CD4-positive, alpha-beta T cell treated with Interleukin-17A for 1 hour (primary cell): Measurements from ENCODE around the gene ARHGEF1.

Experiments
- DNase-seq: peaks from one replicate; pipeline ENCODE4 v3.0.0-alpha.2; 2020

ARHGEF1 gene

GRCh38 chr19:41920882-41921576 is 38.0 kb downstream of the ARHGEF1 start:
- no peak for DNase-seq

- DNase-seq: no peak
Observed at GRCh38 chr19:41921577-41922576, 38.9 kb downstream of the ARHGEF1 start.

GRCh38 chr19:41922585-41922984 is 39.6 kb downstream of the ARHGEF1 start:
- DNase-seq: no peak

- no peak for DNase-seq
Observed at GRCh38 chr19:41923045-41923788, 40.2 kb downstream of the ARHGEF1 start.

GRCh38 chr19:41924151-41925145 is 41.5 kb downstream of the ARHGEF1 start:
- DNase-seq: no peak

GRCh38 chr19:41925208-41926003 is 42.4 kb downstream of the ARHGEF1 start:
- DNase-seq: no peak

- DNase-seq: no peak
Observed at GRCh38 chr19:41926028-41926762, 43.2 kb downstream of the ARHGEF1 start.

- no peak for DNase-seq
Observed at GRCh38 chr19:41926763-41927496, 43.9 kb downstream of the ARHGEF1 start.

- peak; percentile 49 for DNase-seq
Observed at GRCh38 chr19:41927497-41928192, 44.7 kb downstream of the ARHGEF1 start.

- no peak for DNase-seq
Observed at GRCh38 chr19:41928221-41928683, 45.3 kb downstream of the ARHGEF1 start, which contains the start of gene ERFL. Gene ERFL, minus strand, starts transcription at chr19:41928449. Its CDS starts 15,530 bp downstream, at chr19:41912919.

- peak; percentile 58 for DNase-seq
Observed at GRCh38 chr19:41928754-41929535, 46.0 kb downstream of the ARHGEF1 start.

GRCh38 chr19:41929536-41930071 is 46.6 kb downstream of the ARHGEF1 start:
- DNase-seq: no peak

- DNase-seq: no peak
Observed at GRCh38 chr19:41930322-41930722, 47.3 kb downstream of the ARHGEF1 start.

- no peak for DNase-seq
Observed at GRCh38 chr19:41930926-41931592, 48.1 kb downstream of the ARHGEF1 start.

GRCh38 chr19:41932259-41932719 is 49.3 kb downstream of the ARHGEF1 start:
- DNase-seq: no peak

- no peak for DNase-seq
Observed at GRCh38 chr19:41932720-41933332, 49.8 kb downstream of the ARHGEF1 start.
